ENCODE data around the gene TMEM212.
"Not testable (repeated sequence)": the region's sequence is repeated elsewhere in the genome, so short reads cannot be mapped to it uniquely, and the experiment has no call there.

TMEM212 gene

DNA sequence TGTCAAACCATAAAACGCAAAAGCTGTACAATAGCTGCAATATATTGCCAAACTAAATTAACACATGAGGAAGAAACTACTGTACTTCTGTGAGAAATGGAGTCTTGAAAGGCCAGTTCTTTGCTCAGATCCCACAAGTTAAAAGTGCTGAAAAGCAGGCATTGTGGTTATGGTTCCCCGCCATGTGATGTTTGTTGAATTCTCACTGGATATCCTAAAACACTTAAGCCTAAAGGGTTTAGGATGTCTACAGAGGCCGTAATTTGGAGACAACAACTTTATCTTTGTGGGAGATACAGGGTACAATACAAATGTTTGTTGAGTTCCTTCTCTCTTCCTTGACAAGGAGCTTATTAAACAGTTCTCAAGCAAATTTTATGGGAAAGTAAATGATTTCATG is 53.2 kb downstream of the TMEM212 start:
- H3K4me3 ChIP-seq (ENCODE audit: low read length), result no peak overlapping the region
- DNase-seq (ENCODE audit: low read depth), result no peak
- no peak for TF ChIP-seq CTCF (IDR thresholded peaks at IDR 0.05; ENCODE audit: insufficient read depth, low read depth, low read length, missing control alignments)

DNA sequence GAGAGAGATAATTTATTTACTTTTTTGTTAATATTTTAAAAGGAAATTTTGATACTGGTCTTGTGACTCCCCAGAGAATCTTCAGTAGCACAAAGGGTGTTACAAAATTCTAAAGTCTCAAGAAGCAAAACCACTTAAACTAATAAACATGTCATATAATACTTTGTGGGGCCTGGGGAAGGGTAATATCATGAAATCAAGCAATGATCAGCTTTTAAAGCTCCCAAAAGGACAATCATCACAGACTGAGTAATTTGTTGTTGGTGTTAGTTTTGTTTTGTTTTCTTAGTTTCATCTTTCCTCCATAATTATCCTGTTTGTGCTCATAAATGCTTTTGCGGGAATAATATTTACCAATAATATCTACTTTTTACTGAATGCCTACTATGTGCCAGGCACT is 55.0 kb downstream of the TMEM212 start:
- no peak for DNase-seq (ENCODE audit: low read depth)
- H3K4me3 ChIP-seq (ENCODE audit: low read length), result no peak overlapping the region
- TF ChIP-seq CTCF (IDR thresholded peaks at IDR 0.05; ENCODE audit: insufficient read depth, low read depth, low read length, missing control alignments), result no peak

- no peak overlapping the region for H3K4me3 ChIP-seq (ENCODE audit: low read length)
- DNase-seq (ENCODE audit: low read depth), result no peak
- TF ChIP-seq CTCF (IDR thresholded peaks at IDR 0.05; ENCODE audit: insufficient read depth, low read depth, low read length, missing control alignments), result no peak
These were observed 57.3 kb downstream of the TMEM212 start for GRCh38 chr3:171900446-171900845.

GRCh38 chr3:171901615-171902312 is 58.6 kb downstream of the TMEM212 start:
- DNase-seq (ENCODE audit: low read depth), result no peak
- no peak overlapping the region for H3K4me3 ChIP-seq (ENCODE audit: low read length)
- TF ChIP-seq CTCF (IDR thresholded peaks at IDR 0.05; ENCODE audit: insufficient read depth, low read depth, low read length, missing control alignments), result no peak

DNA sequence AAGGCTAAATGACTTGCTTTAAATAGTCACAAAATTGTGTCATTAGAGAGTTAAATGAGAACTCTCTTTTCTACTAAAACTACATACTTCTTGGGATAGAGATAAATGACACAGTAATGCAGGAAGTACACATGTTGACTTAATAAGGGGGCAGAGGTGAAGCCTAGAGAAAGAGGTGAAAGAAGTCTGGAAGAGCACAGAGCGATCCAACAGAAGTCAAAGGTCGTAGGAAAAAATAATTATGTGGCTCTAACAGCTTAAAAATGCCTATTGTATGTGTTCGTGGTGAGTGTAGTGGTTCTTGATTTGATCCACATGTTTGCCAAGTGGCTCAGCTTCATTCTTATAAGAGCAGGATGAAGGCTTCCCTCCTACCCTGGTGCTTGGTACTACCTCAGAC is 61.7 kb downstream of the TMEM212 start:
- no peak overlapping the region for H3K4me3 ChIP-seq (ENCODE audit: low read length)
- no peak for DNase-seq (ENCODE audit: low read depth)
- no peak for TF ChIP-seq CTCF (IDR thresholded peaks at IDR 0.05; ENCODE audit: insufficient read depth, low read depth, low read length, missing control alignments)

- DNase-seq (ENCODE audit: low read depth); H3K4me3 ChIP-seq (ENCODE audit: low read length): not testable (repeated sequence)
These were observed 63.4 kb downstream of the TMEM212 start for GRCh38 chr3:171906503-171906902.

- TF ChIP-seq CTCF (IDR thresholded peaks at IDR 0.05; ENCODE audit: insufficient read depth, low read depth, low read length, missing control alignments), result no peak
- DNase-seq (ENCODE audit: low read depth), result no peak
- no peak overlapping the region for H3K4me3 ChIP-seq (ENCODE audit: low read length)
These were observed 64.0 kb downstream of the TMEM212 start for GRCh38 chr3:171906951-171907676.
